PFSK-1 (cell line): Measurements from ENCODE around the gene AGMO.

Experiments used
- FOXP2 ChIP-seq: optimal IDR thresholded peaks from 2 replicates; pipeline ENCODE3; 2011; ENCODE audit warnings: borderline replicate concordance, control low read depth, inconsistent platforms; ENCODE audit not compliant: insufficient read depth; ENCODE audit errors: extremely low read length, extremely low read depth
- POLR2AphosphoS5 ChIP-seq: IDR thresholded peaks from 2 replicates; pipeline ENCODE4 v1.6.1; 2012; ENCODE audit warnings: low read depth, mild to moderate bottlenecking, control low read depth, low read length, moderate library complexity
- SIN3A ChIP-seq: IDR thresholded peaks from 2 replicates; pipeline ENCODE4 v1.6.1; 2012; ENCODE audit warnings: mild to moderate bottlenecking, low read length, moderate library complexity, borderline replicate concordance; ENCODE audit not compliant: insufficient read depth
- TAF1 ChIP-seq: IDR thresholded peaks from 2 replicates; pipeline ENCODE4 v1.6.1; 2012; ENCODE audit warnings: low read length, control low read depth, borderline replicate concordance; ENCODE audit not compliant: insufficient read depth
- TF ChIP-seq, protein P1 (sequence below), 2 experiments: IDR thresholded peaks; 2 replicates each; pipeline versions ENCODE4 v1.6.1 to v1.8.0; 2011 to 2012; ENCODE audit warnings: low read depth in 2 of 2, low read length in 2 of 2, control low read depth in 1 of 2, inconsistent platforms in 1 of 2, mild to moderate bottlenecking in 1 of 2, moderate library complexity in 1 of 2; ENCODE audit not compliant: insufficient read depth in 1 of 2

AGMO gene

DNA sequence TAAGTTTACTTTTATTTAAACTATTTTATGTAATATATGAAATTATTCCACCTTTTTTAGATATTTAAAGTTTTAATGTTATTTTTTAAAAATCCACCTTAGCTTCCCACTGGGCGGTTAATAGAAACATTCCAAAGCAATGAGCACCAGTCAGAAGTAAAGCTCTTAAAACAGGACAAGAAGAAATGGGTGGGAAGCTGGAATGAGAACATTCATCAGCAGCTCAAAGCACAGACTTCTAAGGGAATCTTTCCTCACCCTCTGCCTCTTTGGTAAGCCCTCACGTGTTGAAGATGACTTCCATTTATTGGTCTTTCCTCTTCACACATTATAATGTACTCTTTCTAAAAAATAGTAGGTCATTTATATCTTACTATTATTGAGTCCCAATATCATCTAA, 3.1 kb downstream of the AGMO start:
- TF ChIP-seq, protein P1, sequence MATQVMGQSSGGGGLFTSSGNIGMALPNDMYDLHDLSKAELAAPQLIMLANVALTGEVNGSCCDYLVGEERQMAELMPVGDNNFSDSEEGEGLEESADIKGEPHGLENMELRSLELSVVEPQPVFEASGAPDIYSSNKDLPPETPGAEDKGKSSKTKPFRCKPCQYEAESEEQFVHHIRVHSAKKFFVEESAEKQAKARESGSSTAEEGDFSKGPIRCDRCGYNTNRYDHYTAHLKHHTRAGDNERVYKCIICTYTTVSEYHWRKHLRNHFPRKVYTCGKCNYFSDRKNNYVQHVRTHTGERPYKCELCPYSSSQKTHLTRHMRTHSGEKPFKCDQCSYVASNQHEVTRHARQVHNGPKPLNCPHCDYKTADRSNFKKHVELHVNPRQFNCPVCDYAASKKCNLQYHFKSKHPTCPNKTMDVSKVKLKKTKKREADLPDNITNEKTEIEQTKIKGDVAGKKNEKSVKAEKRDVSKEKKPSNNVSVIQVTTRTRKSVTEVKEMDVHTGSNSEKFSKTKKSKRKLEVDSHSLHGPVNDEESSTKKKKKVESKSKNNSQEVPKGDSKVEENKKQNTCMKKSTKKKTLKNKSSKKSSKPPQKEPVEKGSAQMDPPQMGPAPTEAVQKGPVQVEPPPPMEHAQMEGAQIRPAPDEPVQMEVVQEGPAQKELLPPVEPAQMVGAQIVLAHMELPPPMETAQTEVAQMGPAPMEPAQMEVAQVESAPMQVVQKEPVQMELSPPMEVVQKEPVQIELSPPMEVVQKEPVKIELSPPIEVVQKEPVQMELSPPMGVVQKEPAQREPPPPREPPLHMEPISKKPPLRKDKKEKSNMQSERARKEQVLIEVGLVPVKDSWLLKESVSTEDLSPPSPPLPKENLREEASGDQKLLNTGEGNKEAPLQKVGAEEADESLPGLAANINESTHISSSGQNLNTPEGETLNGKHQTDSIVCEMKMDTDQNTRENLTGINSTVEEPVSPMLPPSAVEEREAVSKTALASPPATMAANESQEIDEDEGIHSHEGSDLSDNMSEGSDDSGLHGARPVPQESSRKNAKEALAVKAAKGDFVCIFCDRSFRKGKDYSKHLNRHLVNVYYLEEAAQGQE (IDR thresholded peaks at IDR 0.05; ENCODE audit: insufficient read depth in 1 of 2, low read depth in 2 of 2, low read length in 2 of 2): no peak
- TF ChIP-seq SIN3A (no peak), FOXP2 (no peak), TAF1 (no peak), POLR2AphosphoS5 (no peak)

DNA sequence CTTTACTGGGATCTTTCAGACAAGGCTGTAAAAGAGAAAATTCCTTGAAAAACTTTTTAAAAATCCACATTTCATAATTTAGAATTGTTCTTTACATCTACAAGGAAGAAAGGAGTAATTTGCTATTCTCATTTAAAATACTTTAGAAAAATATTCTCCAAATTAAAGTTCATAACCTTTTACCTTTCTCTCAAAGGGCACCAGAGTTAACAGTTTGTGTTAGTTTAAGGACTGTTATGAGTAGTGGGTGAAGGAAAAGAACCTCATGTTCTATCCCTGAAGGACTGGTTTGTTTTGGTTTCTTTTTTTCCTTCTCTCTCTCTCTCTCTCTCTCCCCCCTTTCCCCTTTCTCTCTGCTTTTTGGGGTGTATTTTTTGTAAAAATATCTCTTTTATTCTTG, 4.1 kb downstream of the AGMO start:
- TF ChIP-seq SIN3A: no peak
- TF ChIP-seq FOXP2: no peak
- no peak for TF ChIP-seq TAF1
- TF ChIP-seq POLR2AphosphoS5: no peak

DNA sequence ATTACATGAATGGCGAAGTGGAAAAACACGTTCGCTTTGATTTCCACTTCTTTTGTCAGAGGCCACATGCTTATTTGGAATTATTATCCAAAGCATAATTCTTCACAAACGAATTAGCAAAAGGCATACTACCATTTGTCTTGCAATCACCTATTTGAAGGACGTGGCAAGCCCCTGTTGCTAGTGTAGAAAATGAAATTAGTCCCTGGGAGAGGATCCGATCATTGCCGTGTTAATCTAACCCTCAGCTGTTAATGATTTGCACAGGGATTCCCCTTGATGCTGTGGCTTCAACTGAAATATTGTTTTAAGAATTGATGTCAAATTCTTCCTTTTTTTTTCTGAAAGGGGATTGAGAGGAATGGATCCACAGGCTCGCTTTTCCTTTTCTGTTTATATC, 4.6 kb downstream of the AGMO start:
- TF ChIP-seq POLR2AphosphoS5 (no peak), TAF1 (no peak), FOXP2 (no peak), SIN3A (no peak)
- TF ChIP-seq, protein P1 (IDR thresholded peaks at IDR 0.05; ENCODE audit: insufficient read depth in 1 of 2, low read depth in 2 of 2, low read length in 2 of 2): no peak

DNA sequence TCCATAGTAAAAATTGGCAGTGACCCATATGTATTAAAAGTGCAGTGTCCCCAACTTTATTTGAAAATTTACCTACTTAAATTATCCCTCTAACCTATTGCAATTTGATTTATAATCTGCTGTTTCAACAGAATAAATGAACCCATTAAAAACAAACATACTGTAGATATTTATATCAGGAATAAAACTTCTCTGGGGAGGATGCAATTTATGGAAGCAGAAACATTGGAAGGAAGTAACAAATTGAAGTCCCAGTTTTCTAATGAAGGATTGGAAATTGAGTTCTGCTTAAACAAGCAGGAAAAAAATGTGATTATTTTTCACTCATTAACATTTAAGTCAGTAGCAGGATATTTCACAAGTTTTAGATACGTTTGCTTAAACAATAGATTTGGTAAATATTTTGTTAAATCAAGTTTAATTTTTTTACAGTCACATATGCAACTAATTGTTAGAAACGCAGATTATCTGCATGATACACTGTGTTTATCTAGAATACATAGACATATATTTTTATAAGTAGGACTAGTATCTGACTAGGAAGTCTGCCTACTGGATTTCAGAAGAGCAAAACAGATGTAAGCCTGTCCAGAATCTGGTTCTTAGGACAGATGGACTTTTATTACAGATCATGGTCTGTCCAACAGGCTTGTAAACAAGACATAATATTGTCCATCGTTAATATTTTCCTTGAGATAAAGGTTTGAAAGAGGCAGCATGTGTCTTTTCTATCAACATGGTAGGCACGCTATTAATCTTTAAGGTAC, 5.3 kb downstream of the AGMO start:
- TF ChIP-seq FOXP2 (no peak), POLR2AphosphoS5 (no peak), TAF1 (no peak)
- TF ChIP-seq, protein P1 (IDR thresholded peaks at IDR 0.05; ENCODE audit: insufficient read depth in 1 of 2, low read depth in 2 of 2, low read length in 2 of 2): no peak

DNA sequence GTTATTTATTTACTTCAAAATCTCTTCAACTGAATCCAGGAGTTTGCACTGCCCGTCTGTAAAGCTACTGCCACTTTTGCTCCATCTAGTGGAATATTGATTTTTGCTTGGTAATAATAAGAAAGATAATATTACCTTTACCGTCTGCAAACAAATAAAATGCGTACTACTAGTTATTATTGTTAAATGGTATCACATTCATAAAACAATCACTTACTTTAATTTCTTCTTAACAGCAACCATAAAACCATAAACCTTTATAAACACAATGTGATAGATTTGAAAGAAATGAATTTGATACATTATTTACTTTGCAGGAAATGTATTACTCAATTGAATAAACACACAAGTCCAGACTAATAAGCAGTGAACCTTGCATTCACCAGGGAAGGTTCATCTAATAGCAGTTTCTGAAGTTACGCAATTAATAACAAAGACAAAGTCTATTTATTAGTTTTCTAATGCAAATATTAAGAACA, 6.4 kb downstream of the AGMO start:
- no peak for TF ChIP-seq SIN3A
- TF ChIP-seq, protein P1 (IDR thresholded peaks at IDR 0.05; ENCODE audit: insufficient read depth in 1 of 2, low read depth in 2 of 2, low read length in 2 of 2): no peak
- TF ChIP-seq TAF1: no peak
- no peak for TF ChIP-seq FOXP2
- no peak for TF ChIP-seq POLR2AphosphoS5
